GM11168 (cell line): ENCODE data around the gene BTG3.

Experiments used
- in situ Hi-C: fragments of 300-500 bp; cut with MboI; formaldehyde crosslinking; loops from one replicate; pipeline ENCODE4 v1.12.0; 2022; ENCODE audit warnings: low sequenced_read_pairs; ENCODE audit not compliant: unreplicated experiment

BTG3 gene

GRCh38 chr21:17612565-17613241, at the start of gene BTG3:
Gene BTG3, minus strand, starts transcription at chr21:17612901. Its CDS starts 3,757 bp downstream, at chr21:17609144.
- in situ Hi-C loops = no loop called here

GRCh38 chr21:17660862-17661261, 48.2 kb upstream of the BTG3 start:
- in situ Hi-C loops = no loop called here

GRCh38 chr21:17660452-17660851, 47.8 kb upstream of the BTG3 start:
- in situ Hi-C loops = no loop called here

- in situ Hi-C loops = no loop called here
Measured at GRCh38 chr21:17658931-17659330, 46.2 kb upstream of the BTG3 start.

GRCh38 chr21:17651526-17651925, 38.8 kb upstream of the BTG3 start:
- in situ Hi-C loops = no loop called here

- in situ Hi-C loops = no loop called here
Measured at GRCh38 chr21:17650292-17650691, 37.6 kb upstream of the BTG3 start.

GRCh38 chr21:17646790-17647189, 34.1 kb upstream of the BTG3 start:
- in situ Hi-C loops = no loop called here

GRCh38 chr21:17644186-17644585, 31.5 kb upstream of the BTG3 start:
- in situ Hi-C loops = no loop called here

GRCh38 chr21:17640821-17641220, 28.1 kb upstream of the BTG3 start:
- in situ Hi-C loops = no loop called here

- in situ Hi-C loops = no loop called here
Measured at GRCh38 chr21:17636711-17637110, 24.0 kb upstream of the BTG3 start.

- in situ Hi-C loops = no loop called here
Measured at GRCh38 chr21:17631195-17631594, 18.5 kb upstream of the BTG3 start.

GRCh38 chr21:17622018-17622417, 9.3 kb upstream of the BTG3 start:
- in situ Hi-C loops = no loop called here

- in situ Hi-C loops = no loop called here
Measured at GRCh38 chr21:17616831-17617230, 4.1 kb upstream of the BTG3 start.

- in situ Hi-C loops = no loop called here
Measured at GRCh38 chr21:17613242-17613676, 558 bp upstream of the BTG3 start.

GRCh38 chr21:17612023-17612564, 607 bp downstream of the BTG3 start:
- in situ Hi-C loops = no loop called here

- in situ Hi-C loops = no loop called here
Measured at GRCh38 chr21:17611414-17612022, 1.2 kb downstream of the BTG3 start.

- in situ Hi-C loops = no loop called here
Measured at GRCh38 chr21:17610911-17611310, 1.8 kb downstream of the BTG3 start.

GRCh38 chr21:17609681-17610080, 3.0 kb downstream of the BTG3 start:
- in situ Hi-C loops = no loop called here

GRCh38 chr21:17607684-17608083, 5.0 kb downstream of the BTG3 start:
- in situ Hi-C loops = no loop called here

- in situ Hi-C loops = no loop called here
Measured at GRCh38 chr21:17602874-17603273, 9.8 kb downstream of the BTG3 start.

- in situ Hi-C loops = no loop called here
Measured at GRCh38 chr21:17598437-17598836, 14.3 kb downstream of the BTG3 start.

GRCh38 chr21:17597680-17598079, 15.0 kb downstream of the BTG3 start:
- in situ Hi-C loops = no loop called here
